Measurements from ENCODE around the gene MED14. TPM values are rescaled to one million over a fixed set of nuclear protein-coding genes. Genes with fewer than 3 reads are reported as not detected.
"Not testable (repeated sequence)": the region's sequence is repeated elsewhere in the genome, so short reads cannot be mapped to it uniquely, and the experiment has no call there.

Gene MED14
- 16.3 TPM for total RNA-seq

DNA sequence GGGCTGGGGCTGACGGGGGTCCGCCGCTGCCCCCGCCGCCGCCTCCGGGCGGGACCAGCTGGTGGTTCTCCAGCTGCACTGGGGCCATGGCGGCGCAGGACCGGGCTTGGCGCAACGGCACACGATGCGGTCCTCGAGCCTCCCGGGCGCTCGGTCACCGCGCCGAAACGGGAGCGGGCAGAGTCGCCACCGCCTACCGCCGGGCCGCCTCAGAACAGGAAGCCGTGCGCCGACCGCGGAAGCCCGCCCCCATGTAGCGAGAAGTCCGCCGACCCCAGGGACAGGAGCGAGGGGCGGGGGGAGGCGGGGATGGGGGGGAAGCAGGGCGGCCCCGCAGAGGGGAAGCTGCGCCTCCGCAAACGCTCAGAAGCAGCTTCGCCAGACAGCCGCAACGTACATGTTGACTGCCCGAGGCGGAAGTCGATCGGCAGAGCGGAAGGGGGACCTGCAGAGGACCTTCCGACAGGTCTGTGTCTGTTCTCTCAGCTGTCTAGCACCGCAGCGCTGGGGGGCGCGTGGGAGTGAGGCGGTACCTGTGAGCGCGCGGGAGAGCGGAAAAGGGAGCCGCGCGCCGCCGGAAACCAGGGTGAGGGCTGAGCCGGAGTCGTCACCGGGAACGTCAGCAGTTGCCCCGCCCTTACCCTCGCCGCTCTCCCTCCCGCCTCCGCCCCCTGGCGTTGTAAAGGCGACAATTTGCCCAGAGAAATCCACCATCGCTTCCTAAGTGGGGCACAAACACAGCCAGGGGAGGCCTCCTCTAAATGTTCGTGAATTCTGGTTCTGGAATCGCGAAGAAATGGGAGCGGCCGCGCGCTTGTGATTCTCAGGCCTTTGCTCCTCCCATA, at the start of gene MED14:
Gene MED14 (minus strand): TSS at position 218 of the 845 bp plus-strand sequence. CDS start 130 bp downstream, at position 88.
- no peak for FAIRE-seq
- DNase-seq (ENCODE audit: low spot score in 2 of 2), result peak; percentile 76 to 83

DNA sequence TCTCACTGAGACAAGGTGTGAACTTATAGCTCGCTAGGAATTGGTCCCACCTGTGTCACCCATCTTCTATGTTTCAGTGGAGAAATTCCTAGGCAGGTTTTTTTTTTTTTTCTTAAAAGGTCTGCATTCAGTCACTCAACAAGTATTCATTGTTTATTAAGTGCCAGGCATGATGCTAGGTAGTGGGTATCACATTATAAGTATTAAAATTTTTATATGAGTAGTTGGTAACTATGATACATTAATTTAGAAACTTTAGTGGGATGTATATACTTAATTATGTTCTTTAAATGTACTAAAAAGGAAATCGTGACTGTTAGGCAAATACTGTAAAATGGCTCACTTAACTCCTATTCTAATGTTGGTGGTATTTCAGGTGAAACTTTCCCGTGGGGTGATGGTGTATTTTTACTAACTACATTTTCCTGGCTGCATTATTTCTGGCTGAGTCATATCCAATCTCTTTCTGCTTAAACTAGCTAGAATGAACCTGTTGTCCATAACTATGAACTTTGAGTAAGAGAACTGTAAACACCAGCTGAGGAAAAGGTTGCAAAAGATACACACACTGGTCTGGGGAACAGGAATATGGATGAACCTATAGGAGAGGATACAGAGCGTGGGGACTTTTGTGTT, 49.3 kb upstream of the MED14 start:
- FAIRE-seq, result no peak
- DNase-seq (ENCODE audit: low spot score in 2 of 2), result no peak

DNA sequence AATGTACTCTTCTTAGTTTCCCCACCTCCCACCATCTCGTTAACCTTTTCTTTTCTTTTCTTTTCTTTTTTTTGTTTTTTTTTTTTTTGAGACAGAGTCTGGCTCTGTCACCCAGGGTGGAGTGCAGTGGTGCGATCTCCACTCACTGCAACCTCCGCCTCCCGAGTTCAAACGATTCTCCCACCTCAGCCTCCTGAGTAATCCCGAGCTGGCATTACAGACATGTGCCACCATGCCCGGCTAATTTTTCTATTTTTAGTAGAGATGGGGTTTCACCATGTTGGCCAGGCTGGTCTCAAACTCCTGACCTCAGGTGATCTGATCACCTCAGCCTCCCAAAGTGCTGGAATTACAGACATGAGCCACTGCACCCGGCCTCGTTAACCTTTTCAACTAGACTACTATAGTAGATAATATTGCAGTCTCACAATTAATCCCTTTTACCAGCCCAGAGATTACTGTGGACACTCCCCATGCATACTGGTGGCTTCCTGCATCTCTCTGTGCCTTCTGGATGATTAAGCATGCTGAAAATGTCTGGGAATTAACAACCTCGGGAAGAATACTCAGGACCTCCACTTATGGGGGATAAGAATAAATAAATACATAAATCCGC, 47.4 kb upstream of the MED14 start:
- FAIRE-seq; DNase-seq (ENCODE audit: low spot score in 2 of 2): not testable (repeated sequence)

DNA sequence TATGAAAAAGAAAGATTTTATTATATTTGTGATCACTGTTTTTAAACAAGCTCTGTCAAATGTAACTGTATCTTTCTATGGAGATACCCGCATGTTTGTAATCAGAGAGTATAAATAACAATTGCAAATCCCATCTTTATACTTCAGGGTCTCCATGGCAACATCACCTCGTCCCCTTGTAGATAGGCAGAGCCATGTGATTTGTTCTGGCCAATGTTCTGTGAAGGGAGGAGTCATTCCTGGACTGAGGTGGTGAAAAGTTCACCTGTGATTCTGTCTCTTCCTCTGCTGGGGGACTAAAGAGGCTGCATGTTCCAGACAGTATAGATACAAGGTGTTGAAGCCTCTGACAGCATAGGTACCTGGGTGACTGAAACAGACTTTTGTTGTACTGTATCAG, 45.6 kb upstream of the MED14 start:
- FAIRE-seq (no peak), DNase-seq (ENCODE audit: low spot score in 2 of 2) (no peak)

DNA sequence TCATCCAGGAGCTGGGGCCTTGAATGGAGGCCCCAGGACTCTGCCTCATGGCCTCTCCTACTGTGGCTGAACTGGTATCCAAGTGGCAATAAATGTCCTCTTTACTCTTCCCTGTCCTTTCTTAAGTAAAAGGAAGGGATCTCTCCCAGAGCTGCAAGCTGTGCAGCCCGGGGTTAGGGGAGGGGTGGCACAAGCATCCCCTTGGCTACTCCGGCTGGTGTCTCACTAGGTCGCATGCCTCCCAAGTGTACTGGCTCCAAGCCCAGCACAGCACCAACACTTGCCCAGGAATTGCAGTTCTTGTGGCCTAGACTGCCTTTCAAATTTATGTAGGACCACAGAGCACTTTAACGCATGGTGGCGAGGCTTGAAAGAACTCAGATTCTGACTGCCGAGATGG, 44.7 kb upstream of the MED14 start:
- FAIRE-seq, result no peak
- no peak for DNase-seq (ENCODE audit: low spot score in 2 of 2)

DNA sequence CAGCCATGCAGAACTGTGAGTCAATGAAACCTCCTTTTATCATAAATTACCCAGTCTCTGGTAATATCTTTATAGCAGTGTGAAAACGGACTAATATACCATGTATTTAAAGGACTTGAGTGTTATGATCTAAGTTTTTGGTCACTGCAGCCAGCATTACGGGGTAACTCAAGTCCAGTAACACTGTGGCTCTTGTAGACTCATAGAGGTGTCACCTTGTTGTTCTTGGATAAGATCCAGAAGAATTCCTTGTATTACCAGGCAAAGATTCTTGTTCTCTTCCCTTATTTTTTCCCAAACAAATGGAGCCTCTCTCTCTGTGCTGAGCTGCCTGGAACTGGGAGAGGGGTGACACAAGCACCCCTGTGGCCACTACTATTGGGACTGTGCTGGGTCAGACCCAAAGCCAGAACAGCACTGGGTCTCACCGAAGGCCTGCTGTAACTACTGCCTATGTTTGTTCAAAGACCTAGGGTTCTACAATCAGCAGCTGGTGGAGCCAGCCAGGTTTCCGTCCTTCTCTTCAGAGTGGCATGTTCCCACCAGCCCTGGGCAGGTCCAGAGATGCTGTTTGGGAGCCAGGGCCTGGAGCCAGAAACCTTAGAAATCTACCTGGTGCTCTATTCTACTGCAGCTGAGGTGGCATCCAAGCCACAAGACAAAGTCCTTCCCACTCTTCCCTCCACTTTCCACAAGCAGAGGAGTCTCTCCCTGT, 43.7 kb upstream of the MED14 start:
- no peak for DNase-seq (ENCODE audit: low spot score in 2 of 2)
- FAIRE-seq, result no peak

- DNase-seq (ENCODE audit: low spot score in 2 of 2) (no peak), FAIRE-seq (no peak)
These were observed 38.5 kb upstream of the MED14 start for GRCh38 chrX:40773809-40774208.

- no peak for FAIRE-seq
- DNase-seq (ENCODE audit: low spot score in 2 of 2), result no peak
These were observed 37.8 kb upstream of the MED14 start for GRCh38 chrX:40773188-40773587.

DNA sequence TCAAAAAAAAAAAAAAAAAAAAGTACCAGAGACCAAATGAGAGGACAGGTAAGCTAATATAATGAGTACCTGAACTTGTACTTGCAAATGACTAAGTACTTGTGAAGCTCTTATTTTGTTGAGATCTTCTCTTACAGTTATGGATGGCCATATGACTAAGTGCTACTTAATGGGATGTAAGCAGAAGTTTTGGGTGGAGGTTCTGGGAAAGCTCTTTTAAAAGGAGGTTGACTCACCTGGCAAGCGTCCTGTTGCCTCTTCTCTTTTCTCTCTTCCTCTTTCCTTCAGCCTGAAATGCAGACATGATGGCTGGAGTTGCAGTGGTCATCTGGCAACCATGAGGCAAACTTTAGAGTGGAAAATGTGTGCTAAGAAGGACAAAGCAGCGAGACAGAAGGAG, 36.9 kb upstream of the MED14 start:
- FAIRE-seq, result no peak

DNA sequence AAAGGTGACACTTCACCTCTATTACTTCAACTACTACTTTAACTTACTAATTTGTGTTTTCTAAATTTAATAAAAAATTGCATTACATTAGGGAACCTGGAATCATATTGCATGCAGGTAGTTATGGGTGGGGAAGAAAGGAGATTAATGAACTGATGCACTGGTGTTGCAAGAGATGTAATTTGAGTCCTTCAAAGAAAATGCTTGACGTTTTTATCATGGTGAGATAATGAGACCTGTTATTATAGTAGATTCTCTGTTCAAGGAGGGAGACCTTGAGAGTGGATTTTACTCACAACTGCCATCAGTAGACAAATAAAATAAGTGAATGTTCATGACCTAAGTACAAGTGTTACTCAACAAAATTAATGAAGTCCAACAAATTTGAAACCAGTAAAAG, 26.4 kb upstream of the MED14 start:
- FAIRE-seq (no peak), DNase-seq (ENCODE audit: low spot score in 2 of 2) (no peak)

More for the DNA sequence above, 36.9 kb upstream of the MED14 start:
- DNase-seq (ENCODE audit: low spot score in 2 of 2), result no peak

- FAIRE-seq (no peak), DNase-seq (ENCODE audit: low spot score in 2 of 2) (no peak)
These were observed 24.0 kb upstream of the MED14 start for GRCh38 chrX:40759374-40759773.

DNA sequence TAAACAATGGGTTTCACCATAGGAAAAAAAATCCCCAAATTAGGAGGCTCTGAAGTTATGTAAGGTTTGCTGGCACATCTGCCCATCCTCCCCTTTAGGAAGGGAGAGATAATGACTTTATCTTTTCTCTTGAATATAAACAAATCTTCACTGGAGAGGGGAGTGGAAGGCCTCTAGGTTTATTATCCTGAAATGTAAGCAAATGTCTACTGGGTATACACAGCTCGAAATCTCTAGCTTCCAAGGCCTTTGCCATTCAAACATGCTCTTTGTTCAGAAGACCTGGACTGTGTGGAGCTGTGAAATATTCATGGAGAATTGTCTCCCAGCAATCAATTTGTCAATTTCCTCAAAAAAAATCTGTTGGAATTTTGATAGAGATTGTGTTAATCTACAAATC, 21.7 kb upstream of the MED14 start:
- DNase-seq (ENCODE audit: low spot score in 2 of 2) (no peak), FAIRE-seq (no peak)

- peak in 1 of 2 donors; percentile 22 for DNase-seq (ENCODE audit: low spot score in 2 of 2)
- FAIRE-seq, result no peak
These were observed 20.2 kb upstream of the MED14 start for GRCh38 chrX:40755291-40756249.

- FAIRE-seq (no peak), DNase-seq (ENCODE audit: low spot score in 2 of 2) (no peak)
These were observed 14.5 kb upstream of the MED14 start for GRCh38 chrX:40749681-40750494.

DNA sequence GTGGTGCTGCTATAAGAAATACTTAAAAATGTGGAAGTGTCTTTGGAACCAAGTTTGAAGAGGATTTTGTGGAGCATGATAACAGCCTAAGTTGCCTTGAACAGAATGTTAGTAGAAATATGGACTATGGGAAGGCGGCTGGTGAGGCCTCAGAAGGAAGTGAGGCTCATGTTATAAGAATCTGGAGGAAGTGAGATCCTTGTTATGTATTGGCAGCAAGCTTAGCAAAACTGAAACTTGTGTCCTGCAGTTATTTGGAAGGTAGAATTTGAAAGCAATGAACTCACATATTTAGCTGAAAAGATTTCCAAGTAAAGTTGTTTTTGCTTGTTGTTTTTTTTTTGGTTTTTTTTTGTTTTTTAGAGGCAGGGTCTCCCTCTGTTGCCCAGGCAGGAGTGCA, 13.6 kb upstream of the MED14 start:
- DNase-seq (ENCODE audit: low spot score in 2 of 2), result no peak
- no peak for FAIRE-seq

- no peak for FAIRE-seq
These were observed 11.2 kb upstream of the MED14 start for GRCh38 chrX:40746521-40746920.

GRCh38 chrX:40736170-40736505, 796 bp upstream of the MED14 start:
- FAIRE-seq (no peak), DNase-seq (ENCODE audit: low spot score in 2 of 2) (no peak)

More at GRCh38 chrX:40746521-40746920, 11.2 kb upstream of the MED14 start:
- no peak for DNase-seq (ENCODE audit: low spot score in 2 of 2)

- FAIRE-seq (no peak), DNase-seq (ENCODE audit: low spot score in 2 of 2) (no peak)
These were observed 394 bp downstream of the MED14 start for GRCh38 chrX:40734971-40735324.

- FAIRE-seq, result no peak
- DNase-seq (ENCODE audit: low spot score in 2 of 2), result no peak
These were observed 1.6 kb downstream of the MED14 start for GRCh38 chrX:40733706-40734105.

Measured in frontal cortex (tissue), 4 donors.